ENCODE measurements around the gene BCAS3. TPM values are rescaled to one million over a fixed set of nuclear protein-coding genes. Genes with fewer than 3 reads are reported as not detected.

The BCAS3 gene
- total RNA-seq, 4 donors from 2014 or later: 41.0 to 81.4 (median 45.6) TPM

GRCh38 chr17:61305024-61305423 lies 627.4 kb downstream of the BCAS3 start:
- no peak overlapping the region for H3K27ac ChIP-seq
- 50% methylated on average over 1 of the region's 1 CpG for WGBS
- no peak for DNase-seq (ENCODE audit: low spot score in 2 of 2)

DNA sequence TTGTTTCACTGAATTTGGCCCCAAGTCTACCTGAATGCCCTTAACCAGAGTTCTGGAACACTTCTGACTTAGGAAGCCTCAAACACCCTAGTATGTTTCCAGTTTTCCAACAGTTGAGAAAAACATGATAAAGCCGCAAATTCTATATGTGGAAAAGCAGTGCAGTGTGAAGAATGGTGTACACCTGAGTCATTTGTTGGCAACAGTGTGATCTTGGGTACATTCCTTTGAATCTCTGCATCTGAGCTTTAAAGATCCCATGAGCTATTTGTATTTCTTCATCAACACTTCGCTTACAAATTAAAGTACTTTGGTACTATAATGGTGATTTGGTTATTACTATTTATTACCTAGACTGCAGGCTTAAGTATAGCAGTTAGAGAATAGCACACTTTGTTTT lies 628.4 kb downstream of the BCAS3 start:
- Histone ChIP-seq H3K4me1 (no peaks in the 10 kb centered on the region), H3K27me3 (no peaks in the 10 kb centered on the region), H3K9me3 (no peaks in the 10 kb centered on the region), H3K4me3 (no peak overlapping the region), H3K27ac (no peak overlapping the region), H3K36me3 (no peaks in the 10 kb centered on the region)
- DNase-seq (ENCODE audit: low spot score in 2 of 2): no peak
- WGBS: 93% methylated on average over 2 of the region's 2 CpGs
- TF ChIP-seq POLR2A (IDR thresholded peaks at IDR 0.05) (no peak), EP300 (IDR thresholded peaks at IDR 0.05) (no peak), POLR2AphosphoS5 (IDR thresholded peaks at IDR 0.05) (no peak)
- TF ChIP-seq, protein P1, sequence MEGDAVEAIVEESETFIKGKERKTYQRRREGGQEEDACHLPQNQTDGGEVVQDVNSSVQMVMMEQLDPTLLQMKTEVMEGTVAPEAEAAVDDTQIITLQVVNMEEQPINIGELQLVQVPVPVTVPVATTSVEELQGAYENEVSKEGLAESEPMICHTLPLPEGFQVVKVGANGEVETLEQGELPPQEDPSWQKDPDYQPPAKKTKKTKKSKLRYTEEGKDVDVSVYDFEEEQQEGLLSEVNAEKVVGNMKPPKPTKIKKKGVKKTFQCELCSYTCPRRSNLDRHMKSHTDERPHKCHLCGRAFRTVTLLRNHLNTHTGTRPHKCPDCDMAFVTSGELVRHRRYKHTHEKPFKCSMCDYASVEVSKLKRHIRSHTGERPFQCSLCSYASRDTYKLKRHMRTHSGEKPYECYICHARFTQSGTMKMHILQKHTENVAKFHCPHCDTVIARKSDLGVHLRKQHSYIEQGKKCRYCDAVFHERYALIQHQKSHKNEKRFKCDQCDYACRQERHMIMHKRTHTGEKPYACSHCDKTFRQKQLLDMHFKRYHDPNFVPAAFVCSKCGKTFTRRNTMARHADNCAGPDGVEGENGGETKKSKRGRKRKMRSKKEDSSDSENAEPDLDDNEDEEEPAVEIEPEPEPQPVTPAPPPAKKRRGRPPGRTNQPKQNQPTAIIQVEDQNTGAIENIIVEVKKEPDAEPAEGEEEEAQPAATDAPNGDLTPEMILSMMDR (IDR thresholded peaks at IDR 0.05): no peak

More at GRCh38 chr17:61305024-61305423, 627.4 kb downstream of the BCAS3 start:
- H3K9me3 ChIP-seq: no peaks in the 10 kb centered on the region
- H3K27me3 ChIP-seq: no peaks in the 10 kb centered on the region
- no peak for TF ChIP-seq EP300 (IDR thresholded peaks at IDR 0.05)
- no peak for TF ChIP-seq POLR2AphosphoS5 (IDR thresholded peaks at IDR 0.05)
- no peak for TF ChIP-seq POLR2A (IDR thresholded peaks at IDR 0.05)
- TF ChIP-seq, protein P1 (IDR thresholded peaks at IDR 0.05): no peak
- H3K36me3 ChIP-seq: no peaks in the 10 kb centered on the region
- H3K4me1 ChIP-seq: no peaks in the 10 kb centered on the region
- H3K4me3 ChIP-seq: no peak overlapping the region

DNA sequence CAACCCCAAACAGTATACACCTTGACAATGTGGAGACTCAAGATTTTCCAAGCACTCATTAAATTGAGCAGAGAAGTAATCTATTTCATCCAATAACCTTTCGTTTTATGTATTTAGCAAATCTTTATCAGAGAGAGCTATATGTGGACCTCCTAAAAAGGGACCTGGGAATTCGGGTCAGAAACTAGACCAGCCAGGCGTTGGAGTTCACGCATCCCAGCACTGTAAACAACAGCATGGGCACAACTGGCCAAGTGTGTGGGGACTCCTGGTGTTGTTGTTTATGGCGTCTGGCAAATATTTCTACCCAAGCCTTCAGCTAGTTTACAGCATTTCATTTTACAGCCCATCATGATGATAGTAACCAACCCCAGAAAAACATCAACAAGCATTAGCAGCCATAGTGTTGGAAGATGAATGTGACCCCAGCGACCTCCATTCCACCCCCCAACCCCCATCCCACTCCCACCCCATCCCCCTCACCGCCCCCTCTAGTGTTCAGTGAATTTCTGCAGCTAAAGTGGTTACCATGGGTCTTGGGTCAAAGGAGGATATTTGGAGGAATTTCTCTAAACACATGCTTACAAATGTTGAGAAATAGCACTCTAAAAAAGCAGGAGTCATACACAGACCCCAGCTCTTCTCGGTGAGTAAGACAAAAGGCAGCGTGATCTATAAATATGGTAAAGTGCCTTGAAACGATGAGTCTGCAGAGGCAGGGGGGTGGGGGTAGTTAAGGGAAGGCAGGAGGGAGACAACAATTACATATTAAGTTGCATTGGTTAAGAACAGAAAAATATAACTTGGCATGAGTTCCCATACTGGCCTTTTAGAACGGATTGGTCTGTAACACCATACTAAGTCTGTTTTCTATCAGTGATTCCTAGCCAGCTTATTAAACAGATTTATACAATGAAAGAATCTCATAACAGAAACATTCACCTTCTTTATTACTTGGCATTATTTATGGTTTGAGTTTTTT lies 630.5 kb downstream of the BCAS3 start:
- no peak for DNase-seq (ENCODE audit: low spot score in 2 of 2)
- WGBS: 73% methylated on average over 11 of the region's 11 CpGs

GRCh38 chr17:61309362-61310256 lies 632.0 kb downstream of the BCAS3 start:
- H3K27ac ChIP-seq: no peak overlapping the region
- TF ChIP-seq POLR2AphosphoS5 (IDR thresholded peaks at IDR 0.05) (no peak), POLR2A (IDR thresholded peaks at IDR 0.05) (no peak), EP300 (IDR thresholded peaks at IDR 0.05) (no peak)
- TF ChIP-seq, protein P1 (IDR thresholded peaks at IDR 0.05): no peak
- 94% methylated on average over 13 of the region's 13 CpGs for WGBS
- no peaks in the 10 kb centered on the region for H3K27me3 ChIP-seq
- peaks cover 14% of the 10 kb centered on the region for H3K4me1 ChIP-seq
- no peaks in the 10 kb centered on the region for H3K36me3 ChIP-seq
- no peaks in the 10 kb centered on the region for H3K9me3 ChIP-seq
- H3K4me3 ChIP-seq: no peak overlapping the region
- no peak for DNase-seq (ENCODE audit: low spot score in 2 of 2)

More for the DNA sequence above, 630.5 kb downstream of the BCAS3 start:
- H3K4me3 ChIP-seq: no peak overlapping the region
- H3K9me3 ChIP-seq: no peaks in the 10 kb centered on the region
- H3K4me1 ChIP-seq: no peaks in the 10 kb centered on the region
- no peaks in the 10 kb centered on the region for H3K36me3 ChIP-seq
- no peaks in the 10 kb centered on the region for H3K27me3 ChIP-seq
- TF ChIP-seq EP300 (IDR thresholded peaks at IDR 0.05) (no peak), POLR2AphosphoS5 (IDR thresholded peaks at IDR 0.05) (no peak), POLR2A (IDR thresholded peaks at IDR 0.05) (no peak)
- TF ChIP-seq, protein P1 (IDR thresholded peaks at IDR 0.05): no peak
- no peak overlapping the region for H3K27ac ChIP-seq
